Activated CD4-positive, alpha-beta T cell treated with anti-CD3 and anti-CD28 coated beads, Interleukin-2, amount 10 ng/mL, durations not matched to agents 24 days and 14 days (primary cell): Measurements from ENCODE around the gene MED27. TPM values are rescaled to one million over a fixed set of nuclear protein-coding genes. Genes with fewer than 3 reads are reported as not detected.

Source experiments
- DNase-seq: peaks from one replicate; pipeline ENCODE4 v3.0.0; 2022
- H3K27ac Mint-ChIP-seq: one replicate; pipeline ENCODE4 v1.8.0; 2022; ENCODE audit warnings: mild to moderate bottlenecking, mixed read lengths
- H3K27me3 Mint-ChIP-seq: one replicate; pipeline ENCODE4 v1.8.0; 2022; ENCODE audit warnings: mixed read lengths
- H3K36me3 Mint-ChIP-seq: one replicate; pipeline ENCODE4 v1.8.0; 2022; ENCODE audit warnings: low read depth, mild to moderate bottlenecking, mixed read lengths
- H3K4me1 Mint-ChIP-seq: one replicate; pipeline ENCODE4 v1.8.0; 2021; ENCODE audit warnings: mixed read lengths
- H3K4me3 Mint-ChIP-seq: one replicate; pipeline ENCODE4 v1.8.0; 2022; ENCODE audit warnings: mild to moderate bottlenecking, moderate library complexity, mixed read lengths
- H3K9me3 Mint-ChIP-seq: one replicate; pipeline ENCODE4 v1.8.0; 2021; ENCODE audit warnings: mixed read lengths
- intact Hi-C: fragments of 100-400 bp; cut with micrococcal nuclease; formaldehyde crosslinking; loops from one replicate; pipeline ENCODE4 v1.15.1; 2023
- total RNA-seq: library from RNA; stranded (reverse); gene quantifications from 2 replicates; pipeline ENCODE4 v1.2.3, GENCODE V29; 2022

The MED27 gene
- total RNA-seq, 1 donor from 2014 or later: 41.8 TPM

DNA sequence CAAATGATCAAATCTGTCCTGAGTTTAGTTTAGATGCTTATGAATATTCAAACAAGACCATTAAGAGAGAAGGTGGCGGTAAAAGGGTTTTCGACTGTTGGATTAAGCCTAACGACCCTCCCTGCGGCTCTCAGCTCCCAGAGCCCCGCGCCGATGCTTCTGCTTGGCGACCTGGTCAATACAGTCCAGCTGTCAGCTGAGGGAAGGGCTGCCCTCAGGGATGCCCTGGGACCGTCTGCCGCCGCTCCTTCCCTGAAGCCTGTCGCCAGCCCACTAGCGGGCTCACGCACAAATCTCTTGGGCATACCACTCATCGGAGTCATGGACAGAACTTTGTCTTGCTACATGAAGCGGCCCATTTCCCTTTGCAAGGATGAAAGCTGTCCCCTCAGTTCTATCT, 203.2 kb downstream of the MED27 start:
- peaks cover 32% of the 10 kb centered on the region for H3K4me1 Mint-ChIP-seq
- H3K36me3 Mint-ChIP-seq: no peaks in the 10 kb centered on the region
- intact Hi-C loops: no loop called here
- H3K9me3 Mint-ChIP-seq: no peaks in the 10 kb centered on the region
- H3K27me3 Mint-ChIP-seq: no peaks in the 10 kb centered on the region
- H3K4me3 Mint-ChIP-seq: no peak overlapping the region
- no peak for DNase-seq
- peak overlapping the region; percentile 81 for H3K27ac Mint-ChIP-seq

DNA sequence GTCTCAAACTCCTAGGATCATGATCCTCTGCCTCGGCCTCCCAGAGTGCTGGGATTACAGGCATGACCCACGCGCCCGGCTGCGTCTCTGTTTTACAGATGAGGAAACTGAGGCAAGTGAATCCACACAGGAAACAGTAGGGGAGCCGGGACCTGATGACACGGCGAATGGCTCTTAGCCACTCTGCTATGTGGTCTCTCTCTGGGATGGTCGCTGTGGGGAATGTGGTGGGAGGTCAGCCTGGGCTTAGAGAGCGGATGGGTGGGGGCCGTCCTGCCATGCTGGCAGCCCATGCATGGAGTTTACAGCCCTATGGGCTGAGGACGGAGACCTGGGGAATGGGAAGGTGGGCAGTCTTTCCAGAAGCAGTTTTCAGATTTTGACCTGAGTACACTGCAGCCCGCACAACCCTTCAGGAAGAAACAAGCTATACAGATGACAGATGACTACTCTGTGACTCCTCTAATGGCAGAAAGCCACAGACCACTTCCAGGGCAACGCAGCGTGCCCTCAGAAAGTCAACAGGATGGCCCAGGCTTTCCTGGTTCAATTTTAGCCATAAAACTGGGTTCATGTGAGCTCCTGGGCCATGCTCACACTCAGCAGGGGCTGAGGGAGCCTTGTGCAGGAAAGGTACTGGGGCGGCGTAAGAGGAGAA, 203.7 kb downstream of the MED27 start:
- Mint-ChIP-seq H3K4me3 (peak overlapping the region; percentile 15), H3K9me3 (no peaks in the 10 kb centered on the region), H3K27me3 (no peaks in the 10 kb centered on the region), H3K36me3 (no peaks in the 10 kb centered on the region), H3K4me1 (peaks cover 29% of the 10 kb centered on the region), H3K27ac (peak overlapping the region; percentile 81)
- DNase-seq: peak; percentile 72
- intact Hi-C loops: no loop called here

DNA sequence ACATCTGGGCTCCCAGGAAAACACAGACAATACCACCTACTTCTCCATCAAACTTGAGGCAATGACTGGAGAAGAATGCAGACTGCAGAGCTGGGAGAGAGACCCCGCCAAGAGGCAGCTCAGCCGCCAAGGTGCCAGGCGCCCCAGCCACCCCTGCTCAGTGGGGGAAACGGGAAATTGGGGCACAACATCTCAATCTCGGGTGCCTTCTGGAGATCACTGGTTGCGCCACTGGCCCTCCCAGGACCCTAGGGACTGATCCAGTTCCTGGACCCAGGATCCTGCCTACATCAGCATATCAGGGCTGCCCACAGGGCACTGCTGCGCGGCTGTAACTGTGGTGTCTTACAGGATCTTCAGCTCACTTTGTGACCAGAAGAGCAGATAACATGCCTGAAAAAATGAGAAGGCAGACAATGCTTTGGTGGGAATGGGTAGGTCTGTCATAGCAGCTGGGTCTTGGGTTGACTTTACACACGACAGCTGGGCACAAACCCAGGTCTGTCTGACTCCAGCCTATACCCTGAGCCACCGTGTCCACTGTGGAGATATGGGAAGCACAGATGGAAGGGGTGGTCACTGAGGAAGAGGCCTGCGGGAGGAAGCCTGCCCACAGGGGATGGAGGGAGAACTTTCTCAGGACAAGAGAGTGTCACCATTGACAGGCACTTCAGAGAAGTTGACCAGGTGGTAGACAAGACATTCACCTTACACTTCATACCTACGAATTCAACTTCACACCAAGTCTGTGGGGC, 204.6 kb downstream of the MED27 start:
- no peaks in the 10 kb centered on the region for H3K9me3 Mint-ChIP-seq
- no peaks in the 10 kb centered on the region for H3K36me3 Mint-ChIP-seq
- H3K27me3 Mint-ChIP-seq: no peaks in the 10 kb centered on the region
- H3K4me1 Mint-ChIP-seq: peaks cover 28% of the 10 kb centered on the region
- intact Hi-C loops: no loop called here
- no peak overlapping the region for H3K4me3 Mint-ChIP-seq
- no peak overlapping the region for H3K27ac Mint-ChIP-seq
- DNase-seq: no peak

DNA sequence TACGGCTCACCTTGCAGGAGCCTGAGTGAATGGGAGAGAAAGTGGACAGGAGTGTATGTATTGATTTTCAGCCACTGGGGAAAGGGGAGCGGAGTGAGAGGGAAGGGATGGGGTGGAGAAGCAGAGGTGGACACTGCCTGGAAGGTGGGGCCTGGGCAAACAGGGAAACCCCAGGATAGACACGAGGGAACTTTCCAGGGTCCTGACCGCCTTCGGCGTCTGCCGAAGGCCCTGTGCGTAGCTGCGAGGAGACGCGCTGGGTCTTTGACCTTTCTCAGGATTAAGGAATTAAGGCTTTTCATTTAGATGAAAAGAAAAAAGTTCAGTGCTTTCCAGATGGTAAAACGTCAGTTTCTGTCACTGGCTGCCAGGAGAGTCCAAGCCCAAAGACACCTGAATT, 205.2 kb downstream of the MED27 start:
- no peak for DNase-seq
- H3K9me3 Mint-ChIP-seq: no peaks in the 10 kb centered on the region

DNA sequence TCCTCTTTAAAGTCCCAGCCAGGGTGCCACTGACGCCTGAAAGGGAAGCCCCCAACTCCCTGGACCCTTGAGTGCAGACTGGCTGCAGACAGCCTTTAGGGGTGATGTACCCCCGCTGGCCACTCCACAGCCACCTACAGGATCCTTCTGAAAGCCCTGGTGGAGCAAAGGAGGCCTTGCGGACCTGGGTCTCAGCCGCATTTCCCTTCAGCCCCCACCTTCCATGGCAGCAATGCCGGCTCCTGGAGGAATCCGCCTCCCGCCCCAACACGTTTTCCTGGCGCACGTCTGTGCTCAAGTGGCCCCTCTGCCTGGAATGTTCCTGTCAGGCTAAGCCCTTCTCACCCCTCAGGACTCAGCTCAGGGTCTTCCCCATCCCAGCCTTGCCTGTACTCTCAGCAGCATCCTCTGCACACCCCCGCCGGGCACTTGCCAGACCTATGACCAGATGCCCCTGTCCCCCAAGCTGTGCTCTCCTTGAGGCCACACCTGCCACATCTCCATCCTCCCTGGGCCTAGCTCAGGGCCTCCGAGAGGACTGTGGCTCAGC, 205.7 kb downstream of the MED27 start:
- Mint-ChIP-seq H3K4me3 (no peak overlapping the region), H3K36me3 (no peaks in the 10 kb centered on the region), H3K4me1 (peaks cover 24% of the 10 kb centered on the region), H3K27me3 (no peaks in the 10 kb centered on the region), H3K9me3 (no peaks in the 10 kb centered on the region), H3K27ac (no peak overlapping the region)
- intact Hi-C loops: no loop called here
- no peak for DNase-seq

More for the DNA sequence above, 205.2 kb downstream of the MED27 start:
- Mint-ChIP-seq H3K27ac (no peak overlapping the region), H3K4me1 (peaks cover 27% of the 10 kb centered on the region), H3K36me3 (no peaks in the 10 kb centered on the region), H3K4me3 (no peak overlapping the region), H3K27me3 (no peaks in the 10 kb centered on the region)
- intact Hi-C loops: no loop called here

DNA sequence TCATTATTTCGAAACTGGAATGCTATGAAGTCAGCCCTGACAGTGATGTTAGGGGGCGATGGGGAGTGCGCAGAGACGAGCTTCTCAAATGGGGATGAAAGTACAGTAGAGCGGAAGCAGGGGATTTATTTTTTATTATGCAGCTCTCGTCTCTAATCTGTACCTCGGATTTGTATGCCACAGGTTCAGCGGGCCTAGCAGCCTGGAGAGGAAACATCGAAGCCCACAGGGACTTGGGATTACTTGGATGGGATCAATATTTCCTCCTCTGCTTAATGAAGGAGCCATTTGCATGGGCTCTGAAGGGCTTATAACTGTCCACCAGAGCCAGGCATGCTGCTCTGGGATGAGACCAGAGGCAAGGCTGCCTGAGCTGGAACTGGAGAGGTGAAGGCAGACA, 206.3 kb downstream of the MED27 start:
- Mint-ChIP-seq H3K36me3 (no peaks in the 10 kb centered on the region), H3K9me3 (no peaks in the 10 kb centered on the region), H3K4me3 (no peak overlapping the region), H3K27me3 (no peaks in the 10 kb centered on the region), H3K4me1 (peaks cover 20% of the 10 kb centered on the region), H3K27ac (no peak overlapping the region)
- intact Hi-C loops: no loop called here
- no peak for DNase-seq

DNA sequence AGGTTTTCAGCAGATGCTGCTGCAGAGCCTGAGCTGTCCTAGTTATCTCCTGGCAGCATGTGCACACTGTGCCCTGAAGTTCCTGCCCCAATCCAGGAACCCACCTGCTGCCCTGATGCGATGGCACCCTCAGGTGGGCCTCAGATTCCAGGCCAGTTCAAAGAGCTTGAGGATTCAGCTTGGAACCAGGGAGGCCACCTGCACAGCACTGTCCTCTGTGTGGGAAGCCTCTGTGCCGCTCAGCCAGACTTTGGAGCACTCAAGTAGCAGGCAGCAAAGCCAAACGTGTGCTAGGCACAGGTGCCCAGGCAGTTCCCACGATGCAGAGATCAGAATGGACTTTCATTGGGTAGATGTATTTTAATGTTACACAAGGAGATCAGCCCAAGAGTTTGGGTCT, 207.0 kb downstream of the MED27 start:
- Mint-ChIP-seq H3K9me3 (no peaks in the 10 kb centered on the region), H3K27ac (no peak overlapping the region), H3K4me1 (peaks cover 20% of the 10 kb centered on the region), H3K36me3 (no peaks in the 10 kb centered on the region), H3K27me3 (no peaks in the 10 kb centered on the region), H3K4me3 (no peak overlapping the region)
- DNase-seq: no peak
- intact Hi-C loops: no loop called here

DNA sequence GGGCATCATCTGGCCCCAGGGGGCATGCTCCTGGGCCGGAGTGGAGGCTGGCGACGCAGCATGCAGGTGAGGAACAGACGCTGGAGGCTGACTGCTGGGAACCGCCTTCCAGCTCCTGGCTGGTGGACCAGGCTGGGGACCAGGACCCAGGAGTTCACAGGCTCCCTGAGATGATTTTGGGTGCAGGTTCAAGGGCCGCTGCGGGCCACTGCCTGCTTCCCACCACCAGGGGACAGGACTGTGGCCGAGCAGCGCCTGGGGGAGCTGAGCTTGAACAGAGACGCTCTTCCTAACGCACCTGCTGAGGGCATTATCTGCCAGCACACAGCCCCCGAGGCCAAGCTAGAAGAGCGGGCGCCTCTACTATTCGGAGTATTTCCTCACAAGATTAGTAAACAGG, 207.7 kb downstream of the MED27 start:
- H3K9me3 Mint-ChIP-seq: no peaks in the 10 kb centered on the region
- H3K36me3 Mint-ChIP-seq: no peaks in the 10 kb centered on the region
- no peak overlapping the region for H3K4me3 Mint-ChIP-seq
- no peaks in the 10 kb centered on the region for H3K27me3 Mint-ChIP-seq
- H3K4me1 Mint-ChIP-seq: peaks cover 15% of the 10 kb centered on the region
- intact Hi-C loops: no loop called here
- no peak overlapping the region for H3K27ac Mint-ChIP-seq
- no peak for DNase-seq

DNA sequence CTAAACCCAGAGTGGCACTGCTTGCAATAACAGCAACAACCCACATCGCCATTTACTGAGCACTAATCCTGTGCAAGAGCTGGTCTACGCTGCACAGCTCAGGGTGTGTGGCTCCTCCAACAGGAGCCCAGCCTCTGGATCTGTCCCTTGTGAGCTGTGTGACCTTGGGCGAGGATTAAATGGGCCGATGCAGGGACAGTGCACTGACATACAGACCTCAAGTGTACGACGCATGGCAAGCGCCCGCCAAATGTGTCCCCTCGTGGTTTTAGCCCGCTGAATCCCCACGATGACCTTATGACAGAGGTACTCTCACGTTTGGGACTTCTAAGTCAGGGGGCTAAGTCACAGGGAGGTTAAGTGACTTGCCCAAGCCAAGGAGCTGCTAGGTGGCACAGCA, 209.5 kb downstream of the MED27 start:
- Mint-ChIP-seq H3K27ac (no peak overlapping the region), H3K4me1 (peaks cover 2% of the 10 kb centered on the region), H3K27me3 (no peaks in the 10 kb centered on the region), H3K9me3 (no peaks in the 10 kb centered on the region), H3K4me3 (no peak overlapping the region), H3K36me3 (no peaks in the 10 kb centered on the region)
- intact Hi-C loops: no loop called here
- DNase-seq: no peak

DNA sequence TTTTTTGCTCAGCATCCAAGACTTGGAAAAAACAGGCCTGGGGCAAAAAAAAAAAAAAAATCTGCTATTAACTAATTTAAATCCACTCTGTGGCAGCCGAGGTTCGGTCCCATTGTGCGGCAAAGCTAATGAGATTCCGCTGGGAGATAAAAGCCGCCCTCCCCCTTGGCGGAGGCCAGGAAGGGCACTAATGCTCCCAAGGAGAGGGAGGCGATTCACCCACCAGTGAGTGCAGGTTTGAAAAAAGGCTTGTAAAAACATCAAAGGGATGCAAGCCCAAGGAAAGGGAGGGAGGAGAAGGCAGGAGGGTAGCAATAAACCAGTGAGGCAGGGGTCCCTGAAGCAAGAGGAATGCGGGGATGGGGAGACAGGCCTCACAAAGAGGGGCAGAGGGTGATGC, 210.3 kb downstream of the MED27 start:
- Mint-ChIP-seq H3K27me3 (no peaks in the 10 kb centered on the region), H3K4me3 (no peak overlapping the region), H3K4me1 (no peaks in the 10 kb centered on the region), H3K9me3 (no peaks in the 10 kb centered on the region), H3K27ac (no peak overlapping the region), H3K36me3 (no peaks in the 10 kb centered on the region)
- intact Hi-C loops: no loop called here
- DNase-seq: no peak

DNA sequence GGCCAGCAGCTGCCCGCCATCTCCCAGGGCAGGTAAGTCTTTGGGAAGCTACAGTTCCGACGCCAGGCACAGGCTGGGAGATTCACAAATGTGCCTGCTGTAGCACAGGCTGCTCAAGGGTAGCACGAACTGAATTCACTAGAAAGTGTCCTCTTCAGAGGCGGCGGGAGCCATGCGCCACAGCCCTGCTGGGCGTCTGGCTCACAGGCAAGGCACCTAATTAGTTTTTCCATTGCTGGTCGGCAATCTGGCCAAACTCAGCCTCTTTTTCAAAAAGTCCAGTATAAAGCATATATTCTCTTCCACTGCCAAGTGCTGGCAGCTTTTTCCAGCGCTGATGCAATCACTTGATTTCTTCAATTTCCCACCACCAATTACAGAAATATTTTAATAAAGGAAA, 210.9 kb downstream of the MED27 start:
- Mint-ChIP-seq H3K27ac (no peak overlapping the region), H3K9me3 (no peaks in the 10 kb centered on the region), H3K27me3 (no peaks in the 10 kb centered on the region), H3K36me3 (no peaks in the 10 kb centered on the region), H3K4me3 (no peak overlapping the region), H3K4me1 (no peaks in the 10 kb centered on the region)
- no peak for DNase-seq
- intact Hi-C loops: no loop called here

DNA sequence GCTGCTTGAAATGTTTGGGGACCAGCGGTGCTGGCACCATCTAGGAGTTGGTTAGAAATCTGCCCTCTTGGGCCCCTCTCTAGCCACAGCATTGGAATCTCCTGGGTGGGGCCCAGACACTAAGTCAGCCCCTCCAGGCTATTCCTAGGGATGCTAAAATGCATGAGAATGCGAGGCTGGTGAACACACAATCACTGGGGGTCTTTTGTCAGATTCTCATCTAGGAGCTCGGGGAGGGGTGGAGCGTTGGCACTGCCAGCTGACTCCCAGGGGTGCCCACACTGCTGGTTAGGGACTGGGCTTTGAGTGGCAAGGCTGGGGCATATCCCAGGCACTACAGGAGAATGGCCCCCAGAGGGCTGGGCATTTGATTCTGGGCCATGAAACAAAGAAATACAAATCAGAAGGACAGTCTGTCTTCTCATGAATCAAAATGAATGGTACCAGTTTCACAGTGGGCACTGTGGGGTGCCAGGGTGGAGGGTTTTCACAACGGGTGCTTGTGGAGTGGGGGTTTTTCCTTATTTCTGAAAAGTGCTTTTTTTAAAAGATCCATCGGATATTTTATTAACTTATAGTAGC, 212.0 kb downstream of the MED27 start:
- H3K27ac Mint-ChIP-seq: no peak overlapping the region
- H3K36me3 Mint-ChIP-seq: no peaks in the 10 kb centered on the region
- intact Hi-C loops: no loop called here
- H3K9me3 Mint-ChIP-seq: no peaks in the 10 kb centered on the region
- no peak for DNase-seq
- no peaks in the 10 kb centered on the region for H3K27me3 Mint-ChIP-seq
- no peaks in the 10 kb centered on the region for H3K4me1 Mint-ChIP-seq
- H3K4me3 Mint-ChIP-seq: no peak overlapping the region

DNA sequence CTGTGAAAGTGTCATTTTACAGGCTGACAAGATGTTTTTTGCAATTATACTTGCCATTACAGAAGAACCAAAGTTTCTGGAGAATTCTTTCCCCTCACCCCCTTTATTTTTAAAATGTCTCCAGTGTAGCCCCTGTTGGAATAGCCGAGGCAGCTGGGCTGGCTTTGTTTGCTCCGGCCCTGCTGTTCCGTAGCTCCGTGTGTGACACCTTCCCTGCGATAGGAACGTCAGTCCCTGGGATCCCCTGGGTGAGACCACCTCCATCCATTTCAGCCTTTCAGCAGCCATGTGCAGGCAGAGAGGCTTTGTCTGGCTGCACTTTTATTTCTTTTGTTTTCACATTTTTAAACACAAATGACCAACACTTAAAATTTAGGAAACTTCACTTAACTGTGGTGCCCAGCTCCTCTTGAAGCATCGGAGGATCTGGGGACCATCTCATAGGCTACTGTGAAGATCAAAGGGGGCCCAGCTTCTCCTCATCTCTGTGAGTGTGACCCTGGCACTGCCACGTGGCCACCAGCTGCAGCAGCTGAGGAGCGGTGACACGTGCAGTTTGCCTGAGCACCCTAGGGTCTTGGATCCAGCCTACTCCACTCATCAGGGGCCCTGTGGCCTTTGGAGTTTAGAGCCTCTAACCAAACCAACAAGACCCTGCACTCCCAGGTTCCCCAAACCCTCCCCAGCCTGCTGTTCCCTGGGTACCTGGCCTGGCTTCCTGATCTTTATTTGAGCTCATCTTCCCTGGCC, 214.0 kb downstream of the MED27 start:
- Mint-ChIP-seq H3K36me3 (peaks cover 1% of the 10 kb centered on the region), H3K4me1 (no peaks in the 10 kb centered on the region), H3K9me3 (no peaks in the 10 kb centered on the region), H3K27ac (no peak overlapping the region), H3K27me3 (no peaks in the 10 kb centered on the region), H3K4me3 (no peak overlapping the region)
- no peak for DNase-seq
- intact Hi-C loops: no loop called here

DNA sequence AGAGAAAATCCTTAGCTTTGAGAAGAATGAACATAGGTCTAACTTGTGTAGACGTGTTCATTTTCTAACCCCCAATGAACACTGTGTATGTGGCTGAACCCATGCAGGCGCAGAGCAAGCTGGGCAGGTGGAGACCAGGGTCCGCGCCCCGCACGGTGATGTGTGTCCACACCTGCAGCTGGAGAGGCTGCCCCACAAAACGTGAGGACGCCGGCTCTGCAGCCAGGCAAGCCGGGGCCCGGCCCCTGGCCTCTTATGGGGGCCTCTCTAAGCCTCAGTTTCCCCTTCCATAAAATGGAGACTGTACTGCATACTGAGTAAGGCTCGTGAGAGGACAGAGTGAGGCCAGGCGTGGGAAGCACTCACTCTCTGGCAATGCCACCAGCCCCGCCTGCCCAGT, 215.1 kb downstream of the MED27 start:
- intact Hi-C loops: no loop called here
- H3K4me1 Mint-ChIP-seq: no peaks in the 10 kb centered on the region

More for the DNA sequence above, 215.1 kb downstream of the MED27 start:
- Mint-ChIP-seq H3K27ac (no peak overlapping the region), H3K36me3 (peaks cover 1% of the 10 kb centered on the region), H3K9me3 (no peaks in the 10 kb centered on the region), H3K27me3 (no peaks in the 10 kb centered on the region), H3K4me3 (no peak overlapping the region)
- no peak for DNase-seq
